GM12878 (cell line): ENCODE data around the gene WDR91. TPM values are rescaled to one million over a fixed set of nuclear protein-coding genes. Genes with fewer than 3 reads are reported as not detected.

ENCODE experiments used
- ATF2 ChIP-seq: IDR thresholded peaks from 2 replicates; pipeline ENCODE4 v1.6.1; 2012; ENCODE audit warnings: low read length, inconsistent platforms
- CUX1 ChIP-seq: IDR thresholded peaks from 2 replicates; pipeline ENCODE4 v1.6.1; 2012; ENCODE audit warnings: improper control_type of control experiment, low read depth, low read length; ENCODE audit not compliant: insufficient replicate concordance
- HSF1 ChIP-seq: fragments of 150-350 bp; IDR thresholded peaks from 2 replicates; pipeline ENCODE4 v1.6.1; 2014; ENCODE audit warnings: mild to moderate bottlenecking, low read depth, low read length
- MTA2 ChIP-seq: fragments of 450-650 bp; IDR thresholded peaks from 2 replicates; pipeline ENCODE4 v1.6.1; 2016; ENCODE audit warnings: low read depth, mild to moderate bottlenecking, moderate library complexity
- RFX5 ChIP-seq: IDR thresholded peaks from 2 replicates; pipeline ENCODE4 v1.6.1; 2011; ENCODE audit warnings: low read depth, low read length, improper control_type of control experiment
- TBL1XR1 ChIP-seq: IDR thresholded peaks from 2 replicates; pipeline ENCODE4 v1.6.1; 2012; ENCODE audit warnings: low read depth, low read length, improper control_type of control experiment
- polyA plus RNA-seq, 11 experiments: library from polyadenylated mRNA; depleted of rRNA in 4 of 11; unstranded in 6 of 11; stranded (reverse) in 5 of 11; fragments of >200 nt; fragmentation: Nextera tagmentation in 4 of 11; fragmentation: Illumina TruSeq in 1 of 11; extraction: Ambion mirVana in 4 of 11; extraction: Trizol in 1 of 11; gene quantifications; 1 replicate in 1 of 11; 2 replicates in 10 of 11; pipeline versions ENCODE4 v1.2.1 to v1.2.3, GENCODE V29; 2011 to 2016; ENCODE audit warnings: inconsistent platforms in 2 of 11, missing spikeins in 2 of 11, low read depth in 1 of 11
- total RNA-seq, 4 experiments: library from RNA; depleted of rRNA in 3 of 4; stranded (reverse); fragments of >200 nt in 3 of 4; fragmentation: Illumina TruSeq in 1 of 4; extraction: Trizol in 1 of 4; gene quantifications; 2 replicates each; pipeline versions ENCODE4 v1.2.1 to v1.2.3, GENCODE V29; 2013 to 2021

Gene WDR91
- total and polyA plus RNA-seq, 10 of the 15 experiments (the other 5 are each of a cell fraction or from before 2014, with no cell fraction given), result 7.6 to 83.3 (median 16.5) TPM

- TF ChIP-seq CUX1, result no peak
- TF ChIP-seq ATF2, result no peak
- TF ChIP-seq HSF1, result no peak
- 0 out of 2 replicates have a peak, but pooled peaks have one; percentile 16 for TF ChIP-seq MTA2
- TF ChIP-seq RFX5, result no peak
- TF ChIP-seq TBL1XR1, result no peak
These were observed 59.8 kb downstream of the WDR91 start (continued) for GRCh38 chr7:135151533-135151932.
